Suprapubic skin (tissue), 3 donors: ENCODE data around the gene TMEM225B.
"Not testable (repeated sequence)": the region's sequence is repeated elsewhere in the genome, so short reads cannot be mapped to it uniquely, and the experiment has no call there.

Experiments
- CTCF ChIP-seq, 2 donors: fragments of 200-600 bp in 1 of 2; fragments of 450-650 bp in 1 of 2; sonication (generic) in 1 of 2; IDR thresholded peaks; one replicate each; pipeline ENCODE4 v1.5.1; 2016 to 2019; ENCODE audit warnings: antibody characterized with exemption in 2 of 2, mild to moderate bottlenecking in 1 of 2, moderate library complexity in 1 of 2
- POLR2A ChIP-seq, 2 donors: fragments of 450-650 bp; IDR thresholded peaks; one replicate each; pipeline ENCODE4 v1.6.1; 2017; ENCODE audit warnings: antibody characterized with exemption in 2 of 2, mild to moderate bottlenecking in 2 of 2, moderate library complexity in 2 of 2

- not testable (repeated sequence) for TF ChIP-seq CTCF, POLR2A (IDR thresholded peaks at IDR 0.05)
These were observed 56.6 kb downstream of the TMEM225B start for GRCh38 chr7:99654626-99655025.
